Inflammatory macrophage treated with lipopolysaccharide for 1 hour (primary cell): ENCODE data around the gene PSMD8.
"Not testable (repeated sequence)": the region's sequence is repeated elsewhere in the genome, so short reads cannot be mapped to it uniquely, and the experiment has no call there.

Experiments
- DNase-seq, 2 donors: peaks; one replicate each; pipeline ENCODE4 v3.0.0-alpha.2; 2020 to 2022

The PSMD8 gene

DNA sequence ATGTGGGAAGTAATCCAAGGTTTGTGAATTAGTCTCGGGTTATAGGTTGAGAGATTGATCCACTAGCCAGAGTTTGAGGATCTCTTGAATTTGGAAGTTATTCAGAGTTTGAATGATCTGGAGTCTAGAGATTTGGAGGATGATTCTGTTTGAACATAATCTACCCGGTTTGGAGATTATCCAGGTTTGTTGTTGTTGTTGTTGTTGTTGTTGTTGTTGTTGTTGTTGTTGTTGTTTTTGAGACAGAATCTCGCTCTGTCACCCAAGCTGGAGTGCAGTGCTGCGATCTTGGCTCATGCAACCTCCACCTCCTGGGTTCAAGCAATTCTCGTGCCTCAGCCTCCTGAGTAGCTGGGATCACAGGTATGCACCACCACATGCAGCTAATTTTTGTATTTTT is 37.5 kb downstream of the PSMD8 start:
- DNase-seq = not testable (repeated sequence)

DNA sequence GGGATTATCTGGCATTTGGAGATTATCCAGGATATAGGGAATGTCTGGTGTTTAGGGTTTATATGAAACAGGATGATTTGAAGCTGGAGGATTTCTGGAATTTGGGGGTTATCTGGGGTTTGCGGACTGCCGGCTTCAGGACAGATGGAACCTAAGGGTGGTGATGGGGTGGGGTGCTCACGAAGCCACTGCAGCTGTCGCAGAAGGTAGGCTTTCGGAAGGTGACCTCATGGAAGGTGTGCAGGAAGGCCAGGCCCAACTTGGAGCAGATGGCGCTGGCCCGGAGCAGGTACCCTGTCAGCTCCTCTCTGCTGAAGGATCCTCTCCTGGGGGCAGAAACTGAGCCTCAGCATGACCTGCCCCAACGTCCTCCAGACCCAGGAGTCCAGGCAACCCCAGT is 38.1 kb downstream of the PSMD8 start:
- no peak for DNase-seq

GRCh38 chr19:38412961-38413360 is 38.6 kb downstream of the PSMD8 start:
- no peak for DNase-seq

DNA sequence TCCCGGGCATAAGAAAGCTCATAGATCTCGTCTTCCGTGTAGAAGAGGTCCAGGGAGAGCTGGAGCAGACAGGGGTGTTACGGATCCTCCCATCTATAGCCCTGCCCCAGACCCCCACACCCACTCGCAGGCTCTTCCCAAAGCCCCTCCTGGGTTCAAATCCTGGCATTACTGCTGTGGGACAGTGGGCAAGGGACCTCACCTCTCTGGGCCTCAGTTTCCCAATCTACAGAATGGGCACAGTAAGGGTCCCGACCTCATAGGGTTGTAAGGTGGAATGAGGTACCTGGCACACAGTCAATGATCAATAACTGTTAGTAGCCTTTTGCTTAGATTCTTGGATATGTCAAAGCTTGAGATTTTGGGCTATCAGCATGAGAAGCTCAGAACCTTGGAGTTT is 39.0 kb downstream of the PSMD8 start:
- DNase-seq = no peak

DNA sequence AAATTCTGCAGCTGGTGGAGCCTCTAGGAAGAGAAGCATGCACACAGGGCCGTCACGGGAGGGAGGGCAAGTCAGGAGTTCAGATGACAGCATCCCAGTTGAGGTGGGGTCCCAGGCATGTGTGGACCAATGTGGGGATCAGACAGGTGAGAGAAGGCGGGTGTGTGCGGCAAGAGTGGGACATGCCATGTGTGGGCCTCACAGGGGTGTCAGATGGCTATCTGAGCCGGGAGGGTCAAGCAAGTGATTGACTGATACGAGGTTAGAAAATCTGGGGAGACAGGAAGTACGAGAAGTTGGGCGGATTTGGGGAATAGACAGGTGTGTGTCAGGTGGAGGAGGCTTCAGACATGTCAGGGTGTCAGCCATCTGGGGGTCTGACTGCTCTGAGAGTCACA is 42.8 kb downstream of the PSMD8 start:
- no peak for DNase-seq

- DNase-seq = peak; percentile 81 to 93
These were observed 43.5 kb downstream of the PSMD8 start for GRCh38 chr19:38417544-38418506.

DNA sequence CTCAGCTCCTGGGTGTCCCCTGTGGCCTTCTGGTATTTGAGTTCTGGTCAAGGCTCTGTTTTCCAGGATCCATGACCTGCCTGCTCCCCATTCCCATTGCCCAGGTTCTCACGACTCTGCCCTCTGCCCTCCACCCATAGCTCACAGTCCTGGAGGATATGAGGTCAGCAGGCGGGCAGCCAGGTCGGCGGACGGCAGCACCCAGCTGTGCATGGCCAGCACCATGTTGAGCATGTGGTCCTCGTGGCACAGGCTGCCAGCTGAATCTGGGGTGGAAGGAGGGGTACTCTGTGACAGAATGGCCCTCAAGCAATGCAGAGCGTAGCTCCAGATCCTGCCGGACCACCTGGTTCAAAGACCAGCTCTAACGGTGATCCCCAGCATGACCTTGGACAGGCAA is 46.6 kb downstream of the PSMD8 start:
- no peak for DNase-seq

DNA sequence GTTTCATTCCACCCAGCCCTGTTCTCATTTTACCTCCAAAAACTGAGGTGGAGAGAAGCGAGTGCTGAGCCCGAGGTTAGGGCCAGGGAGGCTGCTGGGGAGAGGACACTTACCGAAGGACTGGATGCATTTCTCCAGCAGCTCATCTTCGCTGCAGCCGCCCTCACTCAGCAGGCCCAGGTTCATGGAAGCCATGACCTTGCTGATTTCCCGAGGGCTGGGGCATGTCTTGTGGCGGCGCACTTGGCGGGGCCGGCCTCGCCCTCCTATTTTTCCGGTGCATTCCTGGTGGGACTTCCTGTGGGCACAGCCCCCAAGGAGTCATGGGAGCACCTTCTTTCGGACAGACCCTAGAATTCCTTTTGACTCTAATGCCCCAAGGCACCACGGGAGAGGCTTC is 47.5 kb downstream of the PSMD8 start:
- no peak for DNase-seq

DNA sequence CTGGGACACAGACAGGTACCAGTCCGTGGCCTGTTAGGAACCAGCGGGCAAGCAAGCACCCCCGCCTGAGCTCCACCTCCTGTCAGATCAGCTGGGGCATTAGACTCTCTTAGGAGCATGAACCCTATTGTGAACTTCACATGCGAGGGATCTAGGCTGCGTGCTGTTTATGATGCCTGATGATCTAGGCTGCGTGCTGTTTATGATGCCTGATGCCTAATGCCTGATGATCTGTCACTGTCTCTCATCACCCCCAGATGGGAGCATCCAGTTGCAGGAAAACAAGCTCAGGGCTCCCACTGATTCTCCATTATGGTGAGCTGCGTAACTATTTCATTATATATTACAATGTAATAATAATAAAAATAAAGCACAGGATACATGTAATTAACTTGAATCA is 48.1 kb downstream of the PSMD8 start:
- no peak for DNase-seq

GRCh38 chr19:38424272-38424671 is 49.9 kb downstream of the PSMD8 start:
- no peak for DNase-seq

GRCh38 chr19:38425222-38425809 is 50.9 kb downstream of the PSMD8 start:
- no peak for DNase-seq

DNA sequence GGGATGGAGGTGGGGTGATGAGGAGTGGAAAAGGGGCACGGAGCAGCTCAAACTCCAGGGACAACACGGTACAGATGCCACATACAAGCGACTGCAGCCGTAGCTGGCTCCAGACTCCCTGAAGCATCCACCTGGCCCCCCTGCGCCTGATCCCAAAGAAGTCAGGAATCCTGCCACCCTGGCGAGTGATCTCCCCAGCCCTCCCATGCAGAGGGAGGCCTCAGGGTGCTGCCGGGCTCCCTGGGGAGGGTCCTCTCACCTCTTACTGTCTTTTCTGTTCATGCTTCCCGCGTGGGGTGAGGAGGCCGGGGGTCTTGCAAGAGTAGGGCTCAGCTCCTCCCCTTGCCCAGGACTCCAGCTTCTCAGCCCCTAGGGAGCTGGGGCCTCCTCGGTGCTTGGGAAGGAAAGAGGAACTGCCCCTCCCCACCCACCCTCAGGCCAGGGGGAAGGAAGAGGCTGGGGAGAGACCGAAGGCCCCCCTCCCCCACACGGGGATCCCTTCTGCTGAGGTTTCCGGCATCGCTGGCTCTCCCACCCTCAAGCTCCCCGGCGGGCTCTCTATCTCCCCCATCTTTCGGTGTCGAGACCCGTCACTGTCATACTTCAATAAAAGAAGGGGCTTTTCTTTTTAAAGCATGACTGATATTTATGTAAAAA is 51.6 kb downstream of the PSMD8 start, which contains the start of gene RASGRP4:
Gene RASGRP4 (minus strand): TSS at position 410 of the 657 bp plus-strand sequence. CDS start 128 bp downstream, at position 282.
- DNase-seq = peak; percentile 40 to 55

DNA sequence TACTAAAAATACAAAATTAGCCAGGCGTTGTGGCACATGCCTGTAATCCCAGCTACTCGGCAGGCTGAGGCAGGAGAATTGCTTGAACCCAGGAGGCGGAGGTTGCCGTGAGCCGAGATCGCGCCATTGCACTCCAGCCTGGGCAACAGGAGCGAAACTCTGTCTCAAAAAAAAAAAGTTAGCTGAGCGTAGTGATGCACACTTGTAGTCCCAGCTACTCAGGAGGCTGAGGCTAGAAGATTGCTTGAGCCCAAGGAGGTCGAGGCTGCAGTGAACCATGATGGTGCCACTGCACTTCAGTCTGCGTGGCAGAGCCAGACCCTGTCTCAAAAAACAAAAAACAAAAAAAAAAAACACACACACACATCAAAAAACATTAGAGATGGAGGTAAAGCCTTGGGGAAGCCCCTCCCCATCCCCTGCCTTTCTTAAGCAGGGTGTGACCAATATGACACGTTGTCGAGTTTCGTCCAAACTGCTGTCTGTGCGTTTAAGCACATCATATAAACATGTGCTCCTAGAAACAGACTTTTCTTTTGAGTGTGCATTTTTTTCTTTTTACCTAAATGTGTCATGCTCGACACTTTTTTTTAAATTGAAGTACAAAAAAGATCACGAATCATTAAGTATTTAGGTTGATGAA is 52.8 kb downstream of the PSMD8 start:
- DNase-seq = peak in 1 of 2 donors; percentile 3

DNA sequence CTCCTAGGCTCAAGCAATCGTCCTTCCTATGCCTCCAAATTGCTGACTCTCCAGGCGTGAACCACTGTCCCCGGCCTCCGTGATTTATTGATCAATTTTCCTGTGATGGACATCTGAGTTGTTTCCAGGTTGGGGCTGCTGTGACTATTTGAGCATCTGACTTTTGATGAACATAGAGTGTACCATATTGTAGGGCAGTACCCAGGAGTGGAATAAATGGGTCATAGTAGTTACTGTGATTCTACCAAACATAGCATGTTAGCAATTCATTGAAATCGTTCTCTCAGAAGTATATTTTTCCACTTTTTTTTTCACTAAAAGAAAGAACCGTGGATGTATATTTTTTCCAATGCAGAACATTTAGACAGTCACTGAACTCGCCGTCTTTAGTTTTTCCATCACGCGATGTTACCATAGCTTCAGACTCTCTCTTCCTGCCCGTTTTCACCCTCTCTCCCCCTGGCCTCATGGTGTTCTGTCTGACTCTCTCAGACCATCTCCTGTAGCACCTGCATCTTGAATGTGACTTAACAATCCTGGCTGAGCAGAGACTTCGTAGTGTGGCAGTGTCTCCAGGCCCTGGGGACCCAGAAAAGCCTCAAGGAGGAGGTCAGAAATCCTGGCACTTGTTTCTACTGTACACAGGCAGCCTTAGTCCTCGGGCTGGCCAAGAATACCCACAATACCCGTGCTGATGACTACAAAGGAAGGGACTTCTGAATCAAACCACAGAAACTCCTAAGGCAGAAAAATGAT is 54.9 kb downstream of the PSMD8 start:
- DNase-seq = no peak

GRCh38 chr19:38429811-38430156 is 55.4 kb downstream of the PSMD8 start:
- DNase-seq = no peak

DNA sequence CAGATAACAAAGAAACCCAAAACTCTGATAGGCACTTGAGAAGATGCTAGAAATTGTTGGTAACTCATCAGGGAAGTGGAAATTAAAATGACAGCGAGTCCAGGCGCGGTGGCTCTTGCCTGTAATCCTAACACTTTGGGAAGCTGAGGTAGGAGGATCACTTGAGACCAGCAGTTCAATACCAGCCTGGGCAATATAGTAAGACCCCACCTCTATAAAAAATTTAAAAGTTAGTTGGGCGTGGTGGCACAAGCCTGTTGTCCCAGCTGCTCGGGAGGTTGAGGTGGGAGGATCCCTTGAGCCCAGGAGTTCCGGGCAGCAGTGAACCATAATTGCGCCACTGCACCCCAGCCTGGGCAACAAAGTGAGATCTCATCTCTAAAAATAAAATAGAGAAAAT is 56.6 kb downstream of the PSMD8 start:
- DNase-seq = no peak

GRCh38 chr19:38433268-38433733 is 58.9 kb downstream of the PSMD8 start, which contains the start of gene RYR1:
RYR1 (plus strand) TSS chr19:38433691; CDS start chr19:38433830, 139 bp downstream.
- DNase-seq = peak; percentile 31 to 51
